ENCODE results near the gene RAPGEF1. TPM values are rescaled to one million over a fixed set of nuclear protein-coding genes. Genes with fewer than 3 reads are reported as not detected.

The RAPGEF1 gene
- total and polyA plus RNA-seq, 2 of the 13 experiments (the other 11 are each of a cell fraction or from before 2014, with no cell fraction given): 21.2 to 38.9 TPM

GRCh38 chr9:131762356-131762932 is 22.6 kb upstream of the RAPGEF1 start (continued):
- TF ChIP-seq CREBL2 (CRISPR knock-in tag; IDR thresholded peaks at IDR 0.05; ENCODE audit: borderline replicate concordance) (no peak), HINFP (CRISPR knock-in tag; IDR thresholded peaks at IDR 0.05; ENCODE audit: low read depth) (no peak), ISL2 (CRISPR knock-in tag; IDR thresholded peaks at IDR 0.05) (0 out of 2 replicates have a peak, but pooled peaks have one; percentile 22), CERS6 (CRISPR knock-in tag; IDR thresholded peaks at IDR 0.05) (no peak), ZNF20 (CRISPR knock-in tag; IDR thresholded peaks at IDR 0.05) (no peak), ZFP62 (CRISPR knock-in tag; IDR thresholded peaks at IDR 0.05) (no peak), MTA3 (CRISPR knock-in tag; IDR thresholded peaks at IDR 0.05) (no peak), RARA (CRISPR knock-in tag; IDR thresholded peaks at IDR 0.05) (no peak), ZNF235 (CRISPR knock-in tag; IDR thresholded peaks at IDR 0.05; ENCODE audit: borderline replicate concordance) (no peak), BATF2 (CRISPR knock-in tag; IDR thresholded peaks at IDR 0.05) (no peak), ZNF644 (CRISPR knock-in tag; IDR thresholded peaks at IDR 0.05; ENCODE audit: low read depth) (no peak), ZFX (CRISPR knock-in tag; IDR thresholded peaks at IDR 0.05; ENCODE audit: low read depth) (no peak), MTF1 (CRISPR knock-in tag; IDR thresholded peaks at IDR 0.05) (no peak), ZNF589 (CRISPR knock-in tag; conservative IDR thresholded peaks at IDR 0.05) (no peak), PBX3 (CRISPR knock-in tag; IDR thresholded peaks at IDR 0.05; ENCODE audit: borderline replicate concordance) (no peak), ZNF615 (CRISPR knock-in tag; IDR thresholded peaks at IDR 0.05; ENCODE audit: borderline replicate concordance) (no peak), KDM1A (CRISPR knock-in tag; IDR thresholded peaks at IDR 0.05) (0 out of 2 replicates have a peak, but pooled peaks have one; percentile 16), MYNN (CRISPR knock-in tag; IDR thresholded peaks at IDR 0.05; ENCODE audit: low read depth) (no peak), NFKBIZ (CRISPR knock-in tag; IDR thresholded peaks at IDR 0.05) (no peak), PAXIP1 (CRISPR knock-in tag; conservative IDR thresholded peaks at IDR 0.05) (no peak)
